Measurements from ENCODE around the gene SLC3A2. TPM values are rescaled to one million over a fixed set of nuclear protein-coding genes. Genes with fewer than 3 reads are reported as not detected.
"Not testable (repeated sequence)": the region's sequence is repeated elsewhere in the genome, so short reads cannot be mapped to it uniquely, and the experiment has no call there.

SLC3A2 gene
- total and polyA plus RNA-seq, 7 experiments from 2014 or later, result 118 to 239 (median 189) TPM

GRCh38 chr11:62934496-62934785 lies 53.7 kb downstream of the SLC3A2 start:
- H3K36me3 Mint-ChIP-seq, result peaks cover 0 to 4% (median 0%) of the 10 kb centered on the region in 5 donors
- ChIA-PET CTCF (no interaction called here), POLR2A (no interaction called here)

GRCh38 chr11:62937528-62937927 lies 56.8 kb downstream of the SLC3A2 start:
- H3K27ac Mint-ChIP-seq; H3K36me3 Mint-ChIP-seq; H3K4me1 Mint-ChIP-seq; H3K9me3 Mint-ChIP-seq; DNase-seq; H3K9me3 ChIP-seq (ENCODE audit: control insufficient read depth in 2 of 3, low read length in 3 of 3); H3K4me3 ChIP-seq (ENCODE audit: low read length); H3K27me3 Mint-ChIP-seq; POLR2A ChIA-PET; H3K27ac ChIP-seq (ENCODE audit: low read depth, low read length); H3K27me3 ChIP-seq (ENCODE audit: control insufficient read depth in 2 of 2, insufficient read depth in 2 of 2, low read length in 2 of 2); intact Hi-C loops (cut with micrococcal nuclease); ATAC-seq; H3K4me1 ChIP-seq (ENCODE audit: control insufficient read depth in 2 of 2, insufficient read depth in 2 of 2, low read length in 2 of 2); H3K4me3 Mint-ChIP-seq; H3K36me3 ChIP-seq (ENCODE audit: control insufficient read depth in 2 of 3, insufficient read depth in 3 of 3, low read length in 3 of 3): not testable (repeated sequence)
- CTCF ChIA-PET, result interaction anchor here (1.0 kb wide), 1 partner anchor 9 kb away, joined by 3 read pairs; no protein-coding TSS in a partner anchor

More at GRCh38 chr11:62934496-62934785, 53.7 kb downstream of the SLC3A2 start:
- Mint-ChIP-seq H3K27me3 (peaks cover 21 to 27% (median 24%) of the 10 kb centered on the region in 5 donors), H3K9me3 (peaks cover 0 to 7% (median 4%) of the 10 kb centered on the region in 11 donors), H3K27ac (no peak overlapping the region), H3K4me3 (no peak overlapping the region), H3K4me1 (no peaks in the 10 kb centered on the region)
- intact Hi-C loops (cut with micrococcal nuclease), result no loop called here
- ATAC-seq (no peak), DNase-seq (no peak)
- H3K36me3 ChIP-seq (ENCODE audit: control insufficient read depth in 2 of 3, insufficient read depth in 3 of 3, low read length in 3 of 3), result no peaks in the 10 kb centered on the region
- H3K27me3 ChIP-seq (ENCODE audit: control insufficient read depth in 2 of 2, insufficient read depth in 2 of 2, low read length in 2 of 2), result no peaks in the 10 kb centered on the region
- H3K27ac ChIP-seq (ENCODE audit: low read depth, low read length), result no peak overlapping the region
- H3K9me3 ChIP-seq (ENCODE audit: control insufficient read depth in 2 of 3, low read length in 3 of 3), result no peaks in the 10 kb centered on the region
- H3K4me1 ChIP-seq (ENCODE audit: control insufficient read depth in 2 of 2, insufficient read depth in 2 of 2, low read length in 2 of 2), result no peaks in the 10 kb centered on the region
- H3K4me3 ChIP-seq (ENCODE audit: low read length), result no peak overlapping the region

Other genes starting within 250 kb of the SLC3A2 start
- 100 to 1,000 TPM; 203 to 313 (median 286) TPM for gene GANAB, start 234.3 kb upstream of the SLC3A2 start, total RNA-seq
- gene GANAB, start 234.3 kb upstream of the SLC3A2 start, polyA plus RNA-seq, result 100 to 1,000 TPM; 157 to 189 TPM
- 10 to 100 TPM; 14.0 to 33.8 (median 32.1) TPM for gene INTS5, start 227.6 kb upstream of the SLC3A2 start, total RNA-seq
- 10 to 100 TPM; 39.1 to 72.2 TPM for gene INTS5, start 227.6 kb upstream of the SLC3A2 start, polyA plus RNA-seq
- 100 to 1,000 TPM in 1 of 5 experiments, 10 to 100 TPM in 4; 23.2 to 103 (median 47.6) TPM for gene C11orf98, start 215.7 kb upstream of the SLC3A2 start, total RNA-seq
- 10 to 100 TPM; 84.2 to 96.9 TPM for gene C11orf98, start 215.7 kb upstream of the SLC3A2 start, polyA plus RNA-seq
- gene CSKMT, start 215.6 kb upstream of the SLC3A2 start, total RNA-seq, result 10 to 100 TPM in 4 of 5 experiments, 1 to 10 TPM in 1; 8.9 to 29.3 (median 23.7) TPM
- gene CSKMT, start 215.6 kb upstream of the SLC3A2 start, polyA plus RNA-seq, result 1 to 10 TPM; 2.5 TPM
- 1 to 10 TPM; 2.2 to 8.2 (median 5.8) TPM for gene UQCC3, start 209.2 kb upstream of the SLC3A2 start, total RNA-seq
- 10 to 100 TPM in 1 of 2 donors, 1 to 10 TPM in 1; 9.1 to 11.1 TPM for gene UQCC3, start 209.2 kb upstream of the SLC3A2 start, polyA plus RNA-seq
- gene LBHD1, start 208.6 kb upstream of the SLC3A2 start, total RNA-seq, result 10 to 100 TPM; 13.8 to 26.4 (median 20.8) TPM
- 1 to 10 TPM; 3.5 to 5.9 TPM for gene LBHD1, start 208.6 kb upstream of the SLC3A2 start, polyA plus RNA-seq
- gene UBXN1, start 201.8 kb upstream of the SLC3A2 start, total RNA-seq, result 100 to 1,000 TPM; 114 to 215 (median 207) TPM
- 100 to 1,000 TPM; 218 to 256 TPM for gene UBXN1, start 201.8 kb upstream of the SLC3A2 start, polyA plus RNA-seq
- gene LRRN4CL, start 191.4 kb upstream of the SLC3A2 start, total RNA-seq, result under 1 TPM in 3 of 5 experiments, not detected in 2; 0.12 to 0.38 (median 0.24) TPM
- gene LRRN4CL, start 191.4 kb upstream of the SLC3A2 start, polyA plus RNA-seq, result not detected
- 10 to 100 TPM; 28.4 to 53.9 (median 39.0) TPM for gene BSCL2, start 173.5 kb upstream of the SLC3A2 start, total RNA-seq
- 10 to 100 TPM; 57.9 to 63.5 TPM for gene BSCL2, start 173.5 kb upstream of the SLC3A2 start, polyA plus RNA-seq
- not detected for gene GNG3, start 173.2 kb upstream of the SLC3A2 start, total RNA-seq
- not detected for gene GNG3, start 173.2 kb upstream of the SLC3A2 start, polyA plus RNA-seq
- 10 to 100 TPM; 43.4 to 77.5 (median 65.3) TPM for gene HNRNPUL2, start 153.4 kb upstream of the SLC3A2 start, total RNA-seq
- 1 to 10 TPM; 1.9 TPM for gene HNRNPUL2, start 153.4 kb upstream of the SLC3A2 start, polyA plus RNA-seq
- 10 to 100 TPM; 13.1 to 53.0 (median 47.1) TPM for gene TTC9C, start 152.4 kb upstream of the SLC3A2 start, total RNA-seq
- gene TTC9C, start 152.4 kb upstream of the SLC3A2 start, polyA plus RNA-seq, result 10 to 100 TPM; 12.0 to 29.3 TPM
- 10 to 100 TPM in 3 of 5 experiments, 1 to 10 TPM in 2; 6.4 to 24.1 (median 19.0) TPM for gene ZBTB3, start 126.7 kb upstream of the SLC3A2 start, total RNA-seq
- 1 to 10 TPM; 4.1 to 7.7 TPM for gene ZBTB3, start 126.7 kb upstream of the SLC3A2 start, polyA plus RNA-seq
- gene POLR2G, start 119.3 kb upstream of the SLC3A2 start, total RNA-seq, result 100 to 1,000 TPM in 1 of 5 experiments, 10 to 100 TPM in 4; 62.7 to 109 (median 77.8) TPM
- 100 to 1,000 TPM; 225 to 245 TPM for gene POLR2G, start 119.3 kb upstream of the SLC3A2 start, polyA plus RNA-seq
- 10 to 100 TPM; 13.1 to 34.9 (median 24.1) TPM for gene TAF6L, start 109.5 kb upstream of the SLC3A2 start, total RNA-seq
- 10 to 100 TPM in 1 of 2 donors, 1 to 10 TPM in 1; 8.4 to 13.9 TPM for gene TAF6L, start 109.5 kb upstream of the SLC3A2 start, polyA plus RNA-seq
- gene TMEM179B, start 93.5 kb upstream of the SLC3A2 start, total RNA-seq, result 10 to 100 TPM; 23.2 to 72.3 (median 50.9) TPM
- 100 to 1,000 TPM; 103 to 113 TPM for gene TMEM179B, start 93.5 kb upstream of the SLC3A2 start, polyA plus RNA-seq
- 10 to 100 TPM in 3 of 5 experiments, 1 to 10 TPM in 2; 6.3 to 24.5 (median 21.0) TPM for gene TMEM223, start 88.9 kb upstream of the SLC3A2 start, total RNA-seq
- 10 to 100 TPM; 58.5 to 60.4 TPM for gene TMEM223, start 88.9 kb upstream of the SLC3A2 start, polyA plus RNA-seq
- gene NXF1, start 75.5 kb upstream of the SLC3A2 start, total RNA-seq, result 100 to 1,000 TPM in 4 of 5 experiments, 10 to 100 TPM in 1; 92.1 to 421 (median 195) TPM
- gene NXF1, start 75.5 kb upstream of the SLC3A2 start, polyA plus RNA-seq, result 100 to 1,000 TPM in 1 of 2 donors, 10 to 100 TPM in 1; 66.9 to 106 TPM
- 100 to 1,000 TPM in 2 of 5 experiments, 10 to 100 TPM in 3; 47.0 to 152 (median 57.3) TPM for gene STX5, start 48.8 kb upstream of the SLC3A2 start, total RNA-seq
- gene STX5, start 48.8 kb upstream of the SLC3A2 start, polyA plus RNA-seq, result 10 to 100 TPM; 23.8 to 32.8 TPM
- under 1 TPM in 1 of 5 experiments, not detected in 4; 0.89 TPM for gene TEX54, start 48.1 kb upstream of the SLC3A2 start, total RNA-seq
- gene TEX54, start 48.1 kb upstream of the SLC3A2 start, polyA plus RNA-seq, result 1 to 10 TPM; 1.6 to 2.1 TPM
- gene WDR74, start 41.3 kb upstream of the SLC3A2 start, total RNA-seq, result 100 to 1,000 TPM in 4 of 5 experiments, 10 to 100 TPM in 1; 87.2 to 279 (median 102) TPM
- gene WDR74, start 41.3 kb upstream of the SLC3A2 start, polyA plus RNA-seq, result 10 to 100 TPM; 55.0 to 56.9 TPM
- not detected for gene CHRM1, start 40.5 kb downstream of the SLC3A2 start, total RNA-seq
- not detected for gene CHRM1, start 40.5 kb downstream of the SLC3A2 start, polyA plus RNA-seq
- not detected for gene SLC22A6, start 104.1 kb downstream of the SLC3A2 start, total RNA-seq
- gene SLC22A6, start 104.1 kb downstream of the SLC3A2 start, polyA plus RNA-seq, result not detected
- not detected for gene SLC22A8, start 134.9 kb downstream of the SLC3A2 start, total RNA-seq
- gene SLC22A8, start 134.9 kb downstream of the SLC3A2 start, polyA plus RNA-seq, result not detected